Hepatocyte (in vitro differentiated cells): ENCODE measurements around the gene TBC1D24.

Source experiments
- CTCF ChIP-seq: fragments of 200-600 bp; sonication (generic); IDR thresholded peaks from 2 replicates; pipeline ENCODE4 v1.5.1; 2016; ENCODE audit warnings: antibody characterized with exemption, mild to moderate bottlenecking; ENCODE audit not compliant: poor library complexity
- EZH2 ChIP-seq: fragments of 200-600 bp; sonication (generic); IDR thresholded peaks from 2 replicates; pipeline ENCODE4 v1.6.1; 2016; ENCODE audit warnings: antibody characterized with exemption, mild to moderate bottlenecking, borderline replicate concordance

- TF ChIP-seq CTCF: no peak
- TF ChIP-seq EZH2: no peak
These were observed 2.4 kb downstream of the TBC1D24 start for GRCh38 chr16:2477327-2477726.
